Astrocyte (in vitro differentiated cells and primary cell): Measurements from ENCODE around the gene HIPK2.

ENCODE experiments used
- EZH2 ChIP-seq: IDR thresholded peaks from 2 replicates; pipeline ENCODE4 v1.6.1; 2012; ENCODE audit warnings: mild to moderate bottlenecking, low read length, inconsistent platforms; ENCODE audit not compliant: insufficient read depth
- TF ChIP-seq, protein P1 (sequence below): IDR thresholded peaks from 2 replicates; pipeline ENCODE4 v1.5.1; 2011; ENCODE audit warnings: low read depth, mild to moderate bottlenecking, inconsistent platforms, low read length, moderate library complexity; ENCODE audit not compliant: insufficient read depth

DNA sequence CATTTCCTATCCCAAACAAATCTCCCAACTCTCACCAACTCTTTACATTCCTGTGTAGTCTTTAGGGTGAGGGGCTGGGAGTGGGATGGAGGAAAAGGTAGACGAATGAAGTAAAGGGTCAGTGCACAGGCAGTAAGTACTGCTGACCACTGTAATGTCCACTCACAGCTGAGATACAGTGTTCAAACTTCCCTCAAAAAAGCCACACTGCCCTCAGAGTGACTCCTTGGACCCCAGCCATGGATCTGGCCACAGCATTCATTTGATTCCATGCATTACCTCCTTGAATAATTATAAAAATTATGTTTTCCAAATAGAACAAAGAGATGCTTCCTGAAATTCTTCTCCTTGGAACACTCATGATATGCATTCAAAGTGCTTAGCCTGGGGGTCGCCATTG is 19.8 kb upstream of the HIPK2 start:
- TF ChIP-seq EZH2 = no peak
- TF ChIP-seq, protein P1, sequence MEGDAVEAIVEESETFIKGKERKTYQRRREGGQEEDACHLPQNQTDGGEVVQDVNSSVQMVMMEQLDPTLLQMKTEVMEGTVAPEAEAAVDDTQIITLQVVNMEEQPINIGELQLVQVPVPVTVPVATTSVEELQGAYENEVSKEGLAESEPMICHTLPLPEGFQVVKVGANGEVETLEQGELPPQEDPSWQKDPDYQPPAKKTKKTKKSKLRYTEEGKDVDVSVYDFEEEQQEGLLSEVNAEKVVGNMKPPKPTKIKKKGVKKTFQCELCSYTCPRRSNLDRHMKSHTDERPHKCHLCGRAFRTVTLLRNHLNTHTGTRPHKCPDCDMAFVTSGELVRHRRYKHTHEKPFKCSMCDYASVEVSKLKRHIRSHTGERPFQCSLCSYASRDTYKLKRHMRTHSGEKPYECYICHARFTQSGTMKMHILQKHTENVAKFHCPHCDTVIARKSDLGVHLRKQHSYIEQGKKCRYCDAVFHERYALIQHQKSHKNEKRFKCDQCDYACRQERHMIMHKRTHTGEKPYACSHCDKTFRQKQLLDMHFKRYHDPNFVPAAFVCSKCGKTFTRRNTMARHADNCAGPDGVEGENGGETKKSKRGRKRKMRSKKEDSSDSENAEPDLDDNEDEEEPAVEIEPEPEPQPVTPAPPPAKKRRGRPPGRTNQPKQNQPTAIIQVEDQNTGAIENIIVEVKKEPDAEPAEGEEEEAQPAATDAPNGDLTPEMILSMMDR = no peak
